NCI-H748 treated with DMSO at 0.1 percent for 48 hours (cell line): Measurements from ENCODE around the gene FOXK1.

Experiments
- DNase-seq: peaks from one replicate; lab custom pipeline; 2025; lab: John Stamatoyannopoulos, UW

FOXK1 gene

GRCh38 chr7:4722960-4723630 is 41.0 kb downstream of the FOXK1 start:
- no peak for DNase-seq

- DNase-seq: no peak
These were observed 42.5 kb downstream of the FOXK1 start for GRCh38 chr7:4724648-4725013.

- no peak for DNase-seq
These were observed 43.1 kb downstream of the FOXK1 start for GRCh38 chr7:4725014-4725849.

GRCh38 chr7:4725850-4726450 is 43.9 kb downstream of the FOXK1 start:
- DNase-seq: no peak

- DNase-seq: no peak
These were observed 44.5 kb downstream of the FOXK1 start for GRCh38 chr7:4726566-4726965.

- no peak for DNase-seq
These were observed 46.0 kb downstream of the FOXK1 start for GRCh38 chr7:4727914-4728705.

GRCh38 chr7:4729266-4729665 is 47.2 kb downstream of the FOXK1 start:
- no peak for DNase-seq

- no peak for DNase-seq
These were observed 48.2 kb downstream of the FOXK1 start for GRCh38 chr7:4730276-4730675.

- DNase-seq: no peak
These were observed 48.9 kb downstream of the FOXK1 start for GRCh38 chr7:4730971-4731370.

- no peak for DNase-seq
These were observed 49.7 kb downstream of the FOXK1 start for GRCh38 chr7:4731803-4732202.

GRCh38 chr7:4733936-4734528 is 51.9 kb downstream of the FOXK1 start:
- no peak for DNase-seq

GRCh38 chr7:4734587-4735345 is 52.7 kb downstream of the FOXK1 start:
- no peak for DNase-seq

- DNase-seq: no peak
These were observed 55.2 kb downstream of the FOXK1 start for GRCh38 chr7:4737300-4737699.

GRCh38 chr7:4738711-4739527 is 56.8 kb downstream of the FOXK1 start:
- DNase-seq: no peak

- DNase-seq: no peak
These were observed 57.5 kb downstream of the FOXK1 start for GRCh38 chr7:4739528-4739992.

- DNase-seq: no peak
These were observed 58.7 kb downstream of the FOXK1 start for GRCh38 chr7:4740796-4741195.

- DNase-seq: no peak
These were observed 60.0 kb downstream of the FOXK1 start for GRCh38 chr7:4742051-4742573.

GRCh38 chr7:4742852-4743251 is 60.8 kb downstream of the FOXK1 start:
- DNase-seq: no peak

- DNase-seq: peak; percentile 86
These were observed 62.5 kb downstream of the FOXK1 start for GRCh38 chr7:4744391-4745264.
